ENCODE data around the gene MBLAC1. TPM values are rescaled to one million over a fixed set of nuclear protein-coding genes. Genes with fewer than 3 reads are reported as not detected.

Gene MBLAC1
- total and polyA plus RNA-seq, 10 of the 15 experiments (the other 5 are each of a cell fraction or from before 2014, with no cell fraction given) = 0.24 to 3.2 (median 1.8) TPM; not detected in 1

DNA sequence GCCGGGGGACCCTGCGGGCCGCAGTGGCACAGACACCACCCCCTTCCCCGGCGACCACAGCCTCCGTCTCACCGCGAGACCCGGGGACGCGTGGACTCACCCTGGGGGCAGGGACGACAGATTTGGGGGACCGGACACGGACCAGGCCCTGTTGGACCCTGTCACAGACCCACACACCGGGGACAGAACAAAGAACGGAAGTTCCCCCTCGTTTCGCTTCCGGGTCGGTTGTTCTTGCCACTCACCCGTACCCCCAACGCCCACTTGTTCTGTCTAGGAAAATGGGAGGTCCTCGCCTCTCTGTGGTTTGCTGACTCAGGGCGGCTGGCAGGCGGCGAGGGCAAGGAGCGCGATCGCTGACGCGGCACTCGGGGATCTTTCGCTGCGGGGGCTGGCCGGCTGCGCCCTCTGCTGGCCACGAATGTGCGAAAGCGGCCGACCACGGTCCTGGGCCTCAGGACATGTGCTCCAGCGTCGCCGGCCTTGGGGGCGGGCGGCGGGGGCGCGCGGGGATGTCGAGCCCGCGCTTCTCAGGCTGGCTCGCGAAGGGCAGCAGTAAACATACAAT lies 45.1 kb upstream of the MBLAC1 start, which contains the start of gene ZNF3:
Gene ZNF3 (minus strand): TSS at position 189 of the 568 bp plus-strand sequence. CDS start 4,366 bp downstream, outside the sequence.
- in situ Hi-C loops (cut with MboI) = no loop called here
- ATAC-seq (peak; percentile 90), DNase-seq (ENCODE audit: low read depth, low spot score) (peak; percentile 97), FAIRE-seq (peak; percentile 100)
- Histone ChIP-seq H3K9me3 (replicated peaks; ENCODE audit: control insufficient read depth, insufficient read depth, low read length) (no peaks in the 10 kb centered on the region; the same call in 2 of the 3 replicates), H3K27ac (ENCODE audit: control insufficient read depth, insufficient read depth) (peak within 1 kb of the TSS; percentile 89), H3K4me3 (peak within 1 kb of the TSS; percentile 88), H3K4me2 (ENCODE audit: control insufficient read depth, insufficient read depth) (peak within 1 kb of the TSS; percentile 84), H3K4me1 (ENCODE audit: control insufficient read depth, insufficient read depth, low read length) (peaks cover 4% of the 10 kb centered on the region), H3K36me3 (ENCODE audit: control insufficient read depth in 2 of 2, insufficient read depth in 2 of 2, low read length in 1 of 2) (peaks cover 0 to 5% of the 10 kb centered on the region in 2 experiments; a peak in 3 of 4 replicates), H3K9ac (ENCODE audit: control insufficient read depth, insufficient read depth, low read length) (peak within 1 kb of the TSS; percentile 94), H4K20me1 (ENCODE audit: control insufficient read depth, insufficient read depth) (no peaks in the 10 kb centered on the region), H2AFZ (ENCODE audit: control insufficient read depth, low read depth, low read length) (peak within 1 kb of the TSS; percentile 85), H3K79me2 (ENCODE audit: control insufficient read depth, insufficient read depth, low read length) (peaks cover 41% of the 10 kb centered on the region), H3K27me3 (replicated peaks in 1 of 2; ENCODE audit: control insufficient read depth in 2 of 2, insufficient read depth in 2 of 2, low read length in 1 of 2) (no peaks in the 10 kb centered on the region)
- ChIA-PET POLR2A (interaction anchor here (1.0 to 1.6 kb wide), 6 partner anchors 12 to 39 kb away, joined by 3 to 15 read pairs (median 4); partner anchors contain the start of genes AP4M1, MCM7 and ZSCAN21), SMC1A (ENCODE audit: uncharacterized antibody, unreplicated experiment) (interaction anchor here (1.0 to 1.6 kb wide), 9 partner anchors 19 to 168 kb away, joined by 3 to 11 read pairs (median 4); partner anchors contain the start of genes AP4M1, LAMTOR4 and MCM7), CTCF (interaction anchor here (1.0 to 1.4 kb wide), 13 partner anchors 10 to 168 kb away, joined by 3 to 15 read pairs (median 4); partner anchors contain the start of genes MBLAC1 and ZKSCAN1), RAD21 (ENCODE audit: unreplicated experiment) (interaction anchor here (0.9 to 1.4 kb wide), 9 partner anchors 10 to 397 kb away, joined by 3 to 23 read pairs (median 4); partner anchors contain the start of genes AP4M1, MCM7, TRIM4 and TSC22D4)
- BruUV-seq (replicated peaks) = no TSS peak
- WGBS (ENCODE audit: insufficient coverage, insufficient replicate concordance, low lambda C conversion rate, missing lambda C conversion rate) = under 1% methylated on average over 54 of the region's 55 CpGs
- intact Hi-C loops (cut with micrococcal nuclease; ENCODE audit: unreplicated experiment) = loop anchor here (1.0 to 10.0 kb wide), 6 partner anchors 20 to 167 kb away; partner anchors contain the start of genes AP4M1, LAMTOR4, MBLAC1 and MCM7
- TF ChIP-seq TCF3 (IDR thresholded peaks at IDR 0.05; ENCODE audit: borderline replicate concordance, insufficient read depth, low read depth, low read length) (no peak), CEBPB (IDR thresholded peaks at IDR 0.05; ENCODE audit: borderline replicate concordance in 1 of 2, low read depth in 2 of 2, low read length in 2 of 2) (no peak), ZSCAN29 (IDR thresholded peaks at IDR 0.05) (peak; percentile 19; the same call in 1 of the 2 replicates), EGR1 (IDR thresholded peaks at IDR 0.05; ENCODE audit: borderline replicate concordance in 1 of 2, low read depth in 2 of 2, low read length in 2 of 2) (peak; percentile 69 to 92), ZNF207 (IDR thresholded peaks at IDR 0.05; ENCODE audit: borderline replicate concordance) (peak; percentile 30; the same call in 1 of the 2 replicates), SREBF2 (IDR thresholded peaks at IDR 0.05; ENCODE audit: low read length) (peak; percentile 74), MEF2A (IDR thresholded peaks at IDR 0.05; ENCODE audit: insufficient read depth, low read depth, low read length) (peak; percentile 75), POLR2AphosphoS2 (IDR thresholded peaks at IDR 0.05; ENCODE audit: low read depth, low read length) (0 out of 2 replicates have a peak, but pooled peaks have one; percentile 36), SUPT20H (IDR thresholded peaks at IDR 0.05; ENCODE audit: borderline replicate concordance, control insufficient read depth, low read depth, low read length) (no peak), YY1 (IDR thresholded peaks at IDR 0.05; ENCODE audit: low read depth, low read length) (peak; percentile 70)
- TF ChIP-seq, protein P1, sequence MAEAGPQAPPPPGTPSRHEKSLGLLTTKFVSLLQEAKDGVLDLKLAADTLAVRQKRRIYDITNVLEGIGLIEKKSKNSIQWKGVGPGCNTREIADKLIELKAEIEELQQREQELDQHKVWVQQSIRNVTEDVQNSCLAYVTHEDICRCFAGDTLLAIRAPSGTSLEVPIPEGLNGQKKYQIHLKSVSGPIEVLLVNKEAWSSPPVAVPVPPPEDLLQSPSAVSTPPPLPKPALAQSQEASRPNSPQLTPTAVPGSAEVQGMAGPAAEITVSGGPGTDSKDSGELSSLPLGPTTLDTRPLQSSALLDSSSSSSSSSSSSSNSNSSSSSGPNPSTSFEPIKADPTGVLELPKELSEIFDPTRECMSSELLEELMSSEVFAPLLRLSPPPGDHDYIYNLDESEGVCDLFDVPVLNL (IDR thresholded peaks at IDR 0.05; ENCODE audit: low read depth, low read length) = no peak
- TF ChIP-seq, protein P2, sequence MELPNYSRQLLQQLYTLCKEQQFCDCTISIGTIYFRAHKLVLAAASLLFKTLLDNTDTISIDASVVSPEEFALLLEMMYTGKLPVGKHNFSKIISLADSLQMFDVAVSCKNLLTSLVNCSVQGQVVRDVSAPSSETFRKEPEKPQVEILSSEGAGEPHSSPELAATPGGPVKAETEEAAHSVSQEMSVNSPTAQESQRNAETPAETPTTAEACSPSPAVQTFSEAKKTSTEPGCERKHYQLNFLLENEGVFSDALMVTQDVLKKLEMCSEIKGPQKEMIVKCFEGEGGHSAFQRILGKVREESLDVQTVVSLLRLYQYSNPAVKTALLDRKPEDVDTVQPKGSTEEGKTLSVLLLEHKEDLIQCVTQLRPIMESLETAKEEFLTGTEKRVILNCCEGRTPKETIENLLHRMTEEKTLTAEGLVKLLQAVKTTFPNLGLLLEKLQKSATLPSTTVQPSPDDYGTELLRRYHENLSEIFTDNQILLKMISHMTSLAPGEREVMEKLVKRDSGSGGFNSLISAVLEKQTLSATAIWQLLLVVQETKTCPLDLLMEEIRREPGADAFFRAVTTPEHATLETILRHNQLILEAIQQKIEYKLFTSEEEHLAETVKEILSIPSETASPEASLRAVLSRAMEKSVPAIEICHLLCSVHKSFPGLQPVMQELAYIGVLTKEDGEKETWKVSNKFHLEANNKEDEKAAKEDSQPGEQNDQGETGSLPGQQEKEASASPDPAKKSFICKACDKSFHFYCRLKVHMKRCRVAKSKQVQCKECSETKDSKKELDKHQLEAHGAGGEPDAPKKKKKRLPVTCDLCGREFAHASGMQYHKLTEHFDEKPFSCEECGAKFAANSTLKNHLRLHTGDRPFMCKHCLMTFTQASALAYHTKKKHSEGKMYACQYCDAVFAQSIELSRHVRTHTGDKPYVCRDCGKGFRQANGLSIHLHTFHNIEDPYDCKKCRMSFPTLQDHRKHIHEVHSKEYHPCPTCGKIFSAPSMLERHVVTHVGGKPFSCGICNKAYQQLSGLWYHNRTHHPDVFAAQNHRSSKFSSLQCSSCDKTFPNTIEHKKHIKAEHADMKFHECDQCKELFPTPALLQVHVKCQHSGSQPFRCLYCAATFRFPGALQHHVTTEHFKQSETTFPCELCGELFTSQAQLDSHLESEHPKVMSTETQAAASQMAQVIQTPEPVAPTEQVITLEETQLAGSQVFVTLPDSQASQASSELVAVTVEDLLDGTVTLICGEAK (IDR thresholded peaks at IDR 0.05; ENCODE audit: borderline replicate concordance) = peak; percentile 98
- TF ChIP-seq, protein P3, sequence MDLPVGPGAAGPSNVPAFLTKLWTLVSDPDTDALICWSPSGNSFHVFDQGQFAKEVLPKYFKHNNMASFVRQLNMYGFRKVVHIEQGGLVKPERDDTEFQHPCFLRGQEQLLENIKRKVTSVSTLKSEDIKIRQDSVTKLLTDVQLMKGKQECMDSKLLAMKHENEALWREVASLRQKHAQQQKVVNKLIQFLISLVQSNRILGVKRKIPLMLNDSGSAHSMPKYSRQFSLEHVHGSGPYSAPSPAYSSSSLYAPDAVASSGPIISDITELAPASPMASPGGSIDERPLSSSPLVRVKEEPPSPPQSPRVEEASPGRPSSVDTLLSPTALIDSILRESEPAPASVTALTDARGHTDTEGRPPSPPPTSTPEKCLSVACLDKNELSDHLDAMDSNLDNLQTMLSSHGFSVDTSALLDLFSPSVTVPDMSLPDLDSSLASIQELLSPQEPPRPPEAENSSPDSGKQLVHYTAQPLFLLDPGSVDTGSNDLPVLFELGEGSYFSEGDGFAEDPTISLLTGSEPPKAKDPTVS (IDR thresholded peaks at IDR 0.05; ENCODE audit: low read depth, low read length) = no peak

Measured in GM12878 (cell line).